ENCODE measurements around the gene LDLRAD2. TPM values are rescaled to one million over a fixed set of nuclear protein-coding genes. Genes with fewer than 3 reads are reported as not detected.
"Not testable (repeated sequence)": the region's sequence is repeated elsewhere in the genome, so short reads cannot be mapped to it uniquely, and the experiment has no call there.

Gene LDLRAD2
- total and polyA plus RNA-seq, 3 donors from 2014 or later = 1.3 to 1.9 (median 1.9) TPM

DNA sequence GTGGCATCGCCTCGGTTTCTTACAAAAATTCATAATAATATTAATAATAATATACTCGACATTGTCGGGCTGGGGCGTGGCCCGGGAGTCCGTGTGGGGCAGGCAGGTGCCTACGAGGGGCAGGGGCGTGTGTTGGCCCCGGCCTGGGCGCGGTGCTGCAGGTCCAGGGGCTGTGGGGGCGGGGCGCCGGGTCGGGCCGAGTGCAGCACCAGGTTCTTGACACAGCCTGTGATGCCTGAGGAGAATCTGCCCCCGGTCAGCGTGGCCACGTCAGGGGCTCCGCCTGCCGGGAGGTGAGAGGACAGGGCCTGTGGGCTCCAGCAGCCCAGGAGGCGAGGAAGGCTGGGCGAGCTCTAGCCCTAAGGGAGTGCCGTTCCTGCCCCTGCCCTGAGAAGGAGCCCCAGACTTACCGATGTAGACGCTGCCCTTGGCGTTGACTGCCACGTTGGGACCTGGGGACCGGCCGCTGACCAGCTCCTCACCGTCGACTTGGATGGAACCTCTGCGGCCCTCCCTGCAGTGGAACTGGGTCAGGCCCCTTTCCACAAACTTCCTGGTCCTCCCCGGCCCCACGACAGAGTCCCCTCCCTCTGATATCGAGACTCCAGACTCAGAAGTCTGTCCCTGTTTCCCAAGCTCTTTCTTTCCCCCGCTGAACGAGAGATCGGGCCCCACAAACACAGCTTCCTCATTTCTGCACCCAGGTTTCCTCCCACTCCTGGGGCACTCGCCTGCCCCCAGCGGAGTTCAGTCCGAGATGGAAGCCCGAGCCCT lies 11.3 kb downstream of the LDLRAD2 start:
- no peaks in the 10 kb centered on the region for H3K36me3 ChIP-seq (ENCODE audit: low read depth, missing control alignments)
- no peak for TF ChIP-seq POLR2A (IDR thresholded peaks at IDR 0.05)
- TF ChIP-seq, protein P1, sequence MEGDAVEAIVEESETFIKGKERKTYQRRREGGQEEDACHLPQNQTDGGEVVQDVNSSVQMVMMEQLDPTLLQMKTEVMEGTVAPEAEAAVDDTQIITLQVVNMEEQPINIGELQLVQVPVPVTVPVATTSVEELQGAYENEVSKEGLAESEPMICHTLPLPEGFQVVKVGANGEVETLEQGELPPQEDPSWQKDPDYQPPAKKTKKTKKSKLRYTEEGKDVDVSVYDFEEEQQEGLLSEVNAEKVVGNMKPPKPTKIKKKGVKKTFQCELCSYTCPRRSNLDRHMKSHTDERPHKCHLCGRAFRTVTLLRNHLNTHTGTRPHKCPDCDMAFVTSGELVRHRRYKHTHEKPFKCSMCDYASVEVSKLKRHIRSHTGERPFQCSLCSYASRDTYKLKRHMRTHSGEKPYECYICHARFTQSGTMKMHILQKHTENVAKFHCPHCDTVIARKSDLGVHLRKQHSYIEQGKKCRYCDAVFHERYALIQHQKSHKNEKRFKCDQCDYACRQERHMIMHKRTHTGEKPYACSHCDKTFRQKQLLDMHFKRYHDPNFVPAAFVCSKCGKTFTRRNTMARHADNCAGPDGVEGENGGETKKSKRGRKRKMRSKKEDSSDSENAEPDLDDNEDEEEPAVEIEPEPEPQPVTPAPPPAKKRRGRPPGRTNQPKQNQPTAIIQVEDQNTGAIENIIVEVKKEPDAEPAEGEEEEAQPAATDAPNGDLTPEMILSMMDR (IDR thresholded peaks at IDR 0.05) = no peak
- 81 to 88% methylated on average over 21 to 38 of the region's 44 CpGs for WGBS, 2 donors
- no peak for DNase-seq
- H3K27me3 ChIP-seq = no peaks in the 10 kb centered on the region
- no peak overlapping the region for H3K4me3 ChIP-seq
- no peaks in the 10 kb centered on the region for H3K4me1 ChIP-seq
- no peaks in the 10 kb centered on the region for H3K9me3 ChIP-seq
- no peak overlapping the region for H3K27ac ChIP-seq
- intact Hi-C loops (cut with DNase I; ENCODE audit: low total_unique reads) = no loop called here

DNA sequence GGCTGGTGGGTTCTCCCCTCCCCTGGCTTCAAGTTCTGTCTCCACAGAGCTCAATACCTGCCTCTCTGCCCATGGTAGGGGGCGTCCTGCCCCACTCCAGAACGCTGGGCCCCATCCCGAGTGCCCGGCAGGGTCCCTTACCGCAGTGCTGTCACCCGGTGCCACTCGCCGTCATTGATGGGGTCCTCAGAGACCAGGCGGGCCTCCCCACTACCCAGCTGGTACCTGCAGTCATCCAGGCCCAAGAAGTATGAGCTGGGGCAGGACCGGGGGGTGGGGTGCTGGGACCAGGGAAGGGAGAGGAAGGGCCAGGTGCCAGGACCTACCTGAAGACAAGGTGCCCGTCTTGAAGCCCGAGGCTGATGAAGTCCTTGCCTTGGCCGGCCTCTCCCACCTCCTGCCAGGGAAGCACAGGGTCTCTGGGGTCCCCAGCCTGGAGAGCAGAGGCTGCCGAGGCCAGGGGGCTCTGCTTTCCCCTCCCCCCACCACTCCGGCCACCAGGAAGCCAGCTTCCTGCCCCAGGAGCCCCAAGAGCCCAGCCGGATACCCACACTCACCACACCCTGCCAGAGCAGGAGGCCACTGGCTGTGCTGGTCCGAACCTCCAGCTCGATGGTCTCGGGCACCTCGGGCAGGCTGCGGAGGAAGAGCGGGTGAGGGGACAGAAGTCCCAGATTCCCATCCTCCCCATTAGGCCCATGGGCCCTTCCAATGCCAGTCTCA lies 12.1 kb downstream of the LDLRAD2 start:
- 90 to 100% methylated on average over 4 to 22 of the region's 22 CpGs for WGBS, 2 donors

DNA sequence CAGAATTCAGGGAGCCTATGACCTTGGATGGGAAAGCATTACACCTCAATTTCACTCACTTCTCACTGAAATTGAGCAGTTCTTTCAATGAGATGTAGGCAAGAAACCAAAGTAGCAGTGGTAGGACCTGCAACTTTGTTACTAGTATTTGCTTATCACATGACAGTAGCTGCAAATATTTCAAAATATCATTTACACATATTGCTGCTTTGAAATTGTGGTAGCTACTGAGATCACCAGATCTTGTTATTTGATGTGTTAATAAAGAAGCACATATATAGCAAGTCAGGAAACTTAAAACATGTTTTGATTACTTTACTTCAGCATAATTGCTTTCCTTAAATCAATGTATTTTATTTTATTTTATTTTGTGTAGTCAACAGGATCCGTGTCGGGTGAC lies 12.9 kb downstream of the LDLRAD2 start:
- Histone ChIP-seq H3K36me3 (ENCODE audit: low read depth, missing control alignments) (no peaks in the 10 kb centered on the region), H3K27ac (no peak overlapping the region), H3K4me3 (no peak overlapping the region), H3K4me1 (no peaks in the 10 kb centered on the region), H3K9me3 (no peaks in the 10 kb centered on the region), H3K27me3 (no peaks in the 10 kb centered on the region)
- WGBS, 2 donors = 86 to 90% methylated on average over 2 of the region's 2 CpGs
- intact Hi-C loops (cut with DNase I; ENCODE audit: low total_unique reads) = no loop called here
- TF ChIP-seq POLR2A (IDR thresholded peaks at IDR 0.05) = no peak
- TF ChIP-seq, protein P1 (IDR thresholded peaks at IDR 0.05) = no peak
- DNase-seq = no peak

More for the DNA sequence above, 12.1 kb downstream of the LDLRAD2 start:
- no peak overlapping the region for H3K27ac ChIP-seq
- TF ChIP-seq, protein P1 (IDR thresholded peaks at IDR 0.05) = no peak
- no peak for TF ChIP-seq POLR2A (IDR thresholded peaks at IDR 0.05)
- no peaks in the 10 kb centered on the region for H3K9me3 ChIP-seq
- no peak overlapping the region for H3K4me3 ChIP-seq
- no peaks in the 10 kb centered on the region for H3K4me1 ChIP-seq
- H3K36me3 ChIP-seq (ENCODE audit: low read depth, missing control alignments) = no peaks in the 10 kb centered on the region
- intact Hi-C loops (cut with DNase I; ENCODE audit: low total_unique reads) = no loop called here
- DNase-seq = no peak
- no peaks in the 10 kb centered on the region for H3K27me3 ChIP-seq

DNA sequence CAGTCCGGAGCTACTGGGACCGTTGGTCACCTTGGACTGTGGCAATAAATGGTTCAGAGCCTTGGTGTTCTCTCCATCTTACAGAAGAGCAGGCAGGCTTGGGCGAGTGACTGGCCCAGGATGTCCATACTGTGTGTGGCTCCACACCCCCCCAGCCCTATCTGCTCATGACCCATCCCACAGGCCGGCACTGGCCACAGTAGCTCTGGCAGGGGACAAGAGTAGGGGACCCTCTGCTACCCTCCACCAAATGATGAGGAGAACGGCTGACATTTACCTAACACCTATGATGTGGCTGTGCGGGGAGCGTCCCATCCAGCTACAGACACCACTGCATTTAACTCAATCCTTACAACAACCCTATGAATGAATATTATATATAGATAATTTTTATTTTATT lies 13.3 kb downstream of the LDLRAD2 start:
- no peak overlapping the region for H3K4me3 ChIP-seq
- no peaks in the 10 kb centered on the region for H3K4me1 ChIP-seq
- WGBS, 2 donors = 92 to 95% methylated on average over 6 to 7 of the region's 7 CpGs
- TF ChIP-seq POLR2A (IDR thresholded peaks at IDR 0.05) = no peak
- TF ChIP-seq, protein P1 (IDR thresholded peaks at IDR 0.05) = no peak
- no peaks in the 10 kb centered on the region for H3K9me3 ChIP-seq
- H3K27ac ChIP-seq = no peak overlapping the region
- H3K27me3 ChIP-seq = no peaks in the 10 kb centered on the region
- intact Hi-C loops (cut with DNase I; ENCODE audit: low total_unique reads) = no loop called here
- H3K36me3 ChIP-seq (ENCODE audit: low read depth, missing control alignments) = no peaks in the 10 kb centered on the region
- no peak for DNase-seq

DNA sequence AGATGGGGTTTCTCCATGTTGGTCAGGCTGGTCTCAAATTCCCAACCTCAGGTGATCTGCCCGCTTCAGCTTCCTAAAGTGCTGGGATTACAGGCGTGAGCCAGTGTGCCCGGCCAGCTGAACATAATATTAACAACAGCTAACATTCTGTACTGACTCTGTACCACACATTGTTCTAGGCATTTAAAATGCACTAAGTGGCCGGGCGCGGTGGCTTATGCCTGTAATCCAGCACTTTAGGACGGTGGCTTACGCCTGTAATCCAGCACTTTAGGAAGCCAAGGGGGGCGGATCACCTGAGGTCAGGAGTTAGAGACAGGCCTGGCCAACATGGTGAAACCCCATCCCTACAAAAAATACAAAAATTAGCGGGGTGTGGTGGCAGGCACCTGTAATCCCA lies 14.6 kb downstream of the LDLRAD2 start:
- H3K9me3 ChIP-seq; H3K27ac ChIP-seq; H3K4me1 ChIP-seq; DNase-seq; H3K36me3 ChIP-seq (ENCODE audit: low read depth, missing control alignments); intact Hi-C loops (cut with DNase I; ENCODE audit: low total_unique reads); H3K27me3 ChIP-seq; H3K4me3 ChIP-seq: not testable (repeated sequence)
- WGBS, 2 donors = 81 to 94% methylated on average over 9 to 10 of the region's 10 CpGs

All from testis (tissue), 3 donors.